Measurements from ENCODE around the gene CUEDC1. TPM values are rescaled to one million over a fixed set of nuclear protein-coding genes. Genes with fewer than 3 reads are reported as not detected.

The CUEDC1 gene
- total and polyA plus RNA-seq, 2 donors = 14.9 to 57.1 TPM

DNA sequence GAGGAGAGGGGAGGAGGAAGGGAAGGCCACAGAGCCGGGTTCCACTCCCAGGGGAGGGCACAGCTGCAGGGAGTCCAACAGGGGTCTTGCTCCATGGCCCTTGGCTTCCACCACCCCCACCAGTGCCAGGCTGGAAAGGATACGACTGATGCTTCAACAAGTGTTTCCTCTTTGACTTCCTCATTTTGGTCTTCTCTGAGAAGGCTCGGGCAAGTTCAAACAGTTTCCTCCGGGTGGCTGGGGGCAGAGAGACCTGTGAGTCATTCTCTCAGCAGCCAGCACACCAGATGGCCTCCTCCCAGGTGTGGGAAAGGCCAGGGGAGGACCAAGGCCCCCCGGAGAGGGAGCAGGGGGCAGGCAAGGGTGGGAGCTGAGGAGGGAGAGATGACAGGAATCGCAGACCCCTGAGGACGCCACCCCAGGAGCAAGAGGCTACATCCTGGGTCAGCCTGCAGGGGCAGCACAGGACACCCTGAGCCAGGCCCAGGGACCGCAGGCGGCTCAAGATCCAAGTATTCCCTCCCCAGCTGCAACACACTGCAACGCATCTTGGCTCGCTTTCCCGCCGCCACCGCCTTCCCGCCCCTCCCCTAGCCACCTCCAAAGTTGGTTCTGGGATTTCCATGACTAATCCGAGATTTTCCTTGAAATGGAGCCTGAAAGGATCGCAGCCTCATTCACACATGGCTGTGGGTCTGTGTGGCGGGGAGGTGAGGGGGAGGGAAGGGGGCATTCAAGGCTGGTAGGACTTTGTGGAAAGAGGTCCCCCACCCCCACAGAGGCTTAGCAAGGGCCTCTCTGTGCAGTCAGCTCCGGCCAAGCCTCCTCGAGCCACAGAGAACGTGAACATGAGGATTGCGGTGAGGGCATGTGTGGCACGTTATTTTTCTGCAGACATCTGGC is 87.0 kb downstream of the CUEDC1 start:
- 10% methylated on average over 23 of the region's 23 CpGs for WGBS
- Histone ChIP-seq H3K4me3 (ENCODE audit: low read depth, low read length) (no peak overlapping the region), H3K36me3 (ENCODE audit: insufficient read depth) (no peaks in the 10 kb centered on the region), H3K27ac (ENCODE audit: low read depth) (peak overlapping the region; percentile 88), H3K4me1 (ENCODE audit: insufficient read depth) (no peaks in the 10 kb centered on the region)
- DNase-seq (ENCODE audit: extremely low spot score) = peak; percentile 66

DNA sequence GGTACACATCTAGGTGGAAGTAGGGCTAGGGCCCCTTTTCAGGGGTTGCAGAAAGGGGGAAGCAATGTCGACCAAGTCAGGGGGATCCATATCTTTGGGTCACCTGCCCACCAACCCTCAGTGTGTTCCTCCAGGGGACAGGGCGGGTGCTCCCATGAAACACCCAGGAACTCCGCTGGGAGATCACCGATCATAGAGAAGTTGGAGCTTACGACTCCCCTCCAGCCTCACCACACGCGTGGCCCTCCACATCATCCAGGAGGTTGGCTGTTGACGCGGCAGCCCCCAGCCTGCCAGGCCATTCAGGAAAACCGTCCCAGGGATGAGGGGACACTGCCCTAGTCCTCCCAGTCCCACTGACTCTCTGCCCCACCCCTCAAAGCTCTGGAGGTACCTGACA is 88.1 kb downstream of the CUEDC1 start:
- DNase-seq (ENCODE audit: extremely low spot score) = no peak
- H3K27ac ChIP-seq (ENCODE audit: low read depth) = peak overlapping the region; percentile 86
- 93% methylated on average over 10 of the region's 10 CpGs for WGBS
- H3K36me3 ChIP-seq (ENCODE audit: insufficient read depth) = no peaks in the 10 kb centered on the region
- H3K4me1 ChIP-seq (ENCODE audit: insufficient read depth) = no peaks in the 10 kb centered on the region
- H3K4me3 ChIP-seq (ENCODE audit: low read depth, low read length) = no peak overlapping the region

DNA sequence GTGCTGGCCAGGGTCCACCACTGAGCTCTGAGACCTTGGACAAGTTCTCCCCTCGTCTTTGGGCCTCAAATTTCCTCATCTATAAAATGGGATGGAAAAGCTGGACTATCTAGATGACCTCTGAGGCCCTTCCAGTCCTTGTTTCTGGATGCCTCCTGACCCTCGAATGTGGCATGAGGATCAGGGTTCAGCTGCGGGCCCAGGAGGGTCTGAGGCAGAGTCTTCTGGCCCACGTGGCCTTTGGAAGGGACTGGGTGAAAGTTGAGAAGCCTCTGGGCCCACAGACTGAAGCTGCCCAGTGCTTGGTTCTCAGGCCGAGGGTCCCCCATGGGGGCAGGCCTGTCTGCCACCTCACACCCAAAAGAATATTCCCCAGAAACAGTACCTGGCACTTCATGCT is 88.5 kb downstream of the CUEDC1 start:
- no peak overlapping the region for H3K27ac ChIP-seq (ENCODE audit: low read depth)
- no peak for DNase-seq (ENCODE audit: extremely low spot score)
- no peaks in the 10 kb centered on the region for H3K4me1 ChIP-seq (ENCODE audit: insufficient read depth)

DNA sequence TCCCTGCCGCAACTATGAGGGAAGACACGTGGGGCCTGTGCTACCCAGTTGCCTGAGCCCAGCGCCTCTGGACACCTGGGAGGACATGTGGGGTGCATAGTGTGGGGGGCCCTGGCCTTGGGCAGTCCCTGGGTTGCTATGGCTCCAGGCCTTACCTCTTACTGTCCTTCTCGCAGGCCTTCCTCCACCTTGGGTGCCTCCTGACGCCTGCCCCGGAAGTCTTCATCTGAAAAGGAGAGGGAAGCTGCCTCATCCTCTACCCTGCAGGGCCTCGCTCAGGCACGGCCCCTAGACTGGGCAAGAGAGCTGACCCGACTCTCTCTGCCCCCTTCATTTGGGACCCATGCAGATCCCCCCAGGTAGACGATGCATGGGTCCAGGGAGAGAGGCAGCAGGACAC is 88.9 kb downstream of the CUEDC1 start:
- no peak for DNase-seq (ENCODE audit: extremely low spot score)
- no peaks in the 10 kb centered on the region for H3K36me3 ChIP-seq (ENCODE audit: insufficient read depth)
- H3K4me3 ChIP-seq (ENCODE audit: low read depth, low read length) = no peak overlapping the region
- whole genome bisulfite sequencing = 95% methylated on average over 10 of the region's 10 CpGs
- no peaks in the 10 kb centered on the region for H3K4me1 ChIP-seq (ENCODE audit: insufficient read depth)
- H3K27ac ChIP-seq (ENCODE audit: low read depth) = no peak overlapping the region

More for the DNA sequence above, 88.5 kb downstream of the CUEDC1 start:
- WGBS = 96% methylated on average over 5 of the region's 5 CpGs
- no peaks in the 10 kb centered on the region for H3K36me3 ChIP-seq (ENCODE audit: insufficient read depth)
- no peak overlapping the region for H3K4me3 ChIP-seq (ENCODE audit: low read depth, low read length)

DNA sequence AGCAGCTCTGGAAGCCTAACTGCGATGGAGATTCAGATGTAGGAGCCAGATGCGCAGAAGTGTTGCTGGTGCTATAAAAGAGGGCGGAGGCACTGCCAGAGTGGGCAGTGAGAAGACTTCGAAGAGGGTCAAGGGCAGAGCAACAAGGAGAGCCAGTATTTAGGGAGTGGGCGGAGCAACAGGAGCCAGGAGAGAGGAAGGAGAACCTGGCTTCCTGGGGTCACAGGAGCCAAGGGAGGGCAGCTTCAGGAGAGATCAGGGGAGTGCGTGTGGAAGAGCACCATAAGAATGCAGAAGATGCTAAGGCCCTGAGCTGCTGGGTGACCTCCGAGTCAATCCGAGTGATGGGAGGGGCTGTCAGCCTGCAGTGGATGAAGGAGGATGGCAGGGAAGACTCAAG is 90.9 kb downstream of the CUEDC1 start:
- Histone ChIP-seq H3K36me3 (ENCODE audit: insufficient read depth) (no peaks in the 10 kb centered on the region), H3K4me1 (ENCODE audit: insufficient read depth) (no peaks in the 10 kb centered on the region), H3K27ac (ENCODE audit: low read depth) (no peak overlapping the region), H3K4me3 (ENCODE audit: low read depth, low read length) (no peak overlapping the region)
- no peak for DNase-seq (ENCODE audit: extremely low spot score)
- 74% methylated on average over 8 of the region's 8 CpGs for WGBS

DNA sequence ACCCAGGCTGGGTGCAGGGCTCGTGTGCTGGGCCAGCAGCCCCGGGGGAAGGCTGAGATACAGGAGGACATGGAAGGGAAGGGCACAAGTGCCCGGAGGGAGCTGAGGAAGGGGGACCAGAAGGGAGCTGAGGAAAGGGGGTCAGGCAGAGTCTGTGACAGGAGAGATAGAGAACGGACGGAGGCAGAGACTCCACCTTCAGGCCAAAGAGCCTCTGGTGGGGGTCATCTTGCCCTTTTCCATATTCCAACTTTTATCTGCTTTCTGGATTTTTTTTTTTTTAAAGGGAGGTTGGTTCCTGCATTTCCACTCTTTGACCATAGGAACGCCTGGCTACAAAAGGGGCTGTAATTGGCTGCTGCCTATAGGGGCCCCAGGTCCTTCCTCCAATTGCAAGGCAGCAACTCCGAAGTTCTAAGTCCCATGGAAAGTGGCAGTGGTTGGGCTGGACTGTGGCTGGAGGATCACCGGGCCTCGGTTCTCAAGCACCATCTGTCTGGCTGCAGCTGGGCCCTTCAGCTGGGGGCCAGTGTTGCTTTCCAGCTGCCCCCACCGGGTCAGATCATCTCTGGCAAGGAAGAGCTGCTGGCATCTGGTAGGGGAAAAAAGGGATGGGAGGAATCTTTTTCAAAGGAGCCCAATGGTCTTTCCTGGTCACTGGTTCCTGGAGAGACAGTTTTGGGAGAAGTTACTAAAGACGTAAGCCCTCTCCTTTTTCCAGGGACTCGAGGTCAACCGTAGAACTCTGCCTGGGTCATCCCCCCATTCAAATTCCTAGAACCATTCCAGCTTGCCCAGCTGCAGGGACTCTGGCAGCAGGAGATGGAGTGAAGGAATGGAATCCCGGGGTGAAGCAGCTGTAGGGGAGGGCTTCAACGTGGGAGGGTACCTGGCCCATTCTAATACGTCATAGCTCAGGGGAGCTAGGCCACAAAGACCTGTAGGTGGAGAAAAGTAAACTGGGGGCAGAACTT is 92.2 kb downstream of the CUEDC1 start:
- H3K27ac ChIP-seq (ENCODE audit: low read depth) = no peak overlapping the region
- H3K4me3 ChIP-seq (ENCODE audit: low read depth, low read length) = no peak overlapping the region
- WGBS = 50% methylated on average over 16 of the region's 16 CpGs
- H3K36me3 ChIP-seq (ENCODE audit: insufficient read depth) = no peaks in the 10 kb centered on the region
- no peaks in the 10 kb centered on the region for H3K4me1 ChIP-seq (ENCODE audit: insufficient read depth)
- DNase-seq (ENCODE audit: extremely low spot score) = no peak

DNA sequence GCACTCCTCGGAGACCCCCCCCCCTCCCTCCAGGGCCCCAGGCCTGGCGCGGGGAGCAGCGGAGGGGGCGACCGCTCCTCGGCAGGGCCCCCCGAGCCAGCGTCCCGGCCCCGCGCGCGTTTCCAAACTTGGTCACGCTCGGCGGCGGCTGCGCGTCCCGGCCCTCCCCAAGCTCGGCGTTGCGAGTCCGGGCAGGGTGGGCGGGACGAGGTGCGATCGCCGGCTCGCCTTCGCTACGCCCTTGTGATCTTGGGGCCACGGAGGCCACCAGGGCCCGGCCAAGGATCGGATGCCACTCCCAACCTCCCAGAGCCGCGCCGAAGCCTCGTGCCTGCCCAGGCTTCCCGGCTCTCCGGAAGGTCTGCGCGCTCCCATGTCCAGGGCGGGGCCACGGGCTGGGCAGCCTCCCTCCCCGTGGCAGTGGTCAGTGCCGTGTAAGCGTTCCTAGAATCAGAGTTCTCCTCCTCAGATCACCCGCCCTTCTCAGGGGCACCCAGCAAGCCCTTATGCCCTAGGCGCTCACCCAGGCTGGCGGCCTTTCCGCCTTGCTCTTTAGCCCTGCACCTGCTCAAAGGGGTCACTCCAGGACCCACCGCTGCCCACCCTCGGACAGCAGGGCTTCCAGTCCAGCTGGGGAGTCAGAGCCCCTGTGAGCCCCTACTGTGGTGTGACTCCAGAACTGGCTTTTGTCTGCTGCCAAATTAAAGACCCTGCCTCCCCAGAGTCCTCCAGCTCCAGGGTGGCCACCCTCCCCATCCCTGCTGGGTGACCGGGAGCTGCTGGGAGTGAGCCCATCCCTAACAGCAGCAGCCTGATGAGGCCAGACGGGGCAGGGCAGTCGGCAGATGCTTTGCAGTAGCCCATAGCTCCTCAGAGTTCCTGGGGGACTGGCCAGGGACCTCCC is 93.2 kb downstream of the CUEDC1 start:
- peak overlapping the region; percentile 70 for H3K27ac ChIP-seq (ENCODE audit: low read depth)
- DNase-seq (ENCODE audit: extremely low spot score) = no peak
- WGBS = 5% methylated on average over 58 of the region's 58 CpGs
- no peaks in the 10 kb centered on the region for H3K36me3 ChIP-seq (ENCODE audit: insufficient read depth)
- H3K4me1 ChIP-seq (ENCODE audit: insufficient read depth) = no peaks in the 10 kb centered on the region
- peak overlapping the region; percentile 43 for H3K4me3 ChIP-seq (ENCODE audit: low read depth, low read length)

DNA sequence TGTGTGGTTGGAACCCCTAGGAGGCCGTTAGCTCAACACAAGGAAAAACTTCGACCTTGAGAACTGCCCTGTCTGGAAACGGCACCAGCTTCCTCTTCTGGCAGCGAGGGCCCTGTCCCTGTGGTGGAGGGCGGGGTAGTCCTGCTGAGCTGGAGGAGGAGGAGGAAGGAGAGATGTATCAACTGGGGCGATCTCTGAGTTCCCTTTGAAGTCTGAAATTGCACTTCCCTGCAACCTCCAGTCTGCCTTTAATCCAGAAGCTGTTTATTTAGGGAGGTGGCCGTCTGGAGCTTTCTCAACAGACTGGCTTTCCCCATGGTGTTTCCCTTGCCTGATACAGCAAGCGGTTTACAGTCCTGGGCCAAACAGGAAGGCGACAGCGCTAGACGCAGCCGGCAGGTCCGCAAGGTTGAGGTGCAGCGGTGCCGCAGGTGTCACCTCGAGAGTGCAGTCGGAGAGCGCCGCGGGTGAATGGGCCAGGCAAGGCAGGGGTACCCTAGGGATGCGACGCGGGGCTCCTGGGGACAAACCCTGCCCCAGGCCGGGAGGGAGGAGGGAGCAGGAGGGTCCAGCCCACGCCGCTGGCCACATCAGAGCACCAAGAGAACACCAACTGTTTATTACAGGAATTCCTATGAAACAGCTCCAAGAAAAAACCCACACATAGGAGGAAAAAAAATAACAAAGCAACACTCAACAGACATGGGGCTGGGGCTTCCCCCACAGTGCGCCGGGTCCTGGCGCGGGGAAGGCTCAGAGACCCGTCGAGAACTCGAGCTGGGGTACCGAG is 94.0 kb downstream of the CUEDC1 start:
- 2% methylated on average over 34 of the region's 34 CpGs for WGBS
- H3K36me3 ChIP-seq (ENCODE audit: insufficient read depth) = no peaks in the 10 kb centered on the region
- H3K4me1 ChIP-seq (ENCODE audit: insufficient read depth) = no peaks in the 10 kb centered on the region
- H3K4me3 ChIP-seq (ENCODE audit: low read depth, low read length) = peak overlapping the region; percentile 43
- peak overlapping the region; percentile 70 for H3K27ac ChIP-seq (ENCODE audit: low read depth)
- DNase-seq (ENCODE audit: extremely low spot score) = peak; percentile 59

DNA sequence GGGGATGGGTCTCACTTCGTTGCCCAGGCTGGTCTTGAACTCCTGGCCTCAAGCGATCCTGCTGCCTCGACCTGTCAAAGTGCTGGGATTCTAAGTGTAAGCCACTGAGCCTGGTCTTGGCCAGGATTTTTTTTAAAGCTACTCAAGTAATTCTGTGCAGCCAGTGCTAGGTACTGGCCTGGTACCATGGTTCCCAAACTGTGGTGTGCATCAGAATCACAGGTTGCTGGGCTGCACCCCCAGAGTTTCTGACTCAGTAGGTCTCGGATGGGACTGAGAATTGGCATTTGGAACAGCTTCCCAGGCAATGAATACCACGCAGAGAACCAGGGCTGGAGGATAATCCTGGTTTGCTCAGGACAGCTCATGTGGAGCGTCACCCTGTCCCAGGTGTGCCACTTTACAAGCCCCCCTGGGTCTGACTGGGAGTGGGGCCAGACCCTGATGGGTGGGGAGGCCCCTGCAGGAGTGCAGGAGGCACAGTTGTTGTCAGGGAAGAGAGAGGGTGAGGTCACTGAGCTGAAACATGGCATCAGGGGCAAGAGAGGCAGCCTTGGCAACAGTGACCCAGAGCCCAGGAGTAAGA is 94.7 kb downstream of the CUEDC1 start:
- WGBS = 58% methylated on average over 6 of the region's 6 CpGs

DNA sequence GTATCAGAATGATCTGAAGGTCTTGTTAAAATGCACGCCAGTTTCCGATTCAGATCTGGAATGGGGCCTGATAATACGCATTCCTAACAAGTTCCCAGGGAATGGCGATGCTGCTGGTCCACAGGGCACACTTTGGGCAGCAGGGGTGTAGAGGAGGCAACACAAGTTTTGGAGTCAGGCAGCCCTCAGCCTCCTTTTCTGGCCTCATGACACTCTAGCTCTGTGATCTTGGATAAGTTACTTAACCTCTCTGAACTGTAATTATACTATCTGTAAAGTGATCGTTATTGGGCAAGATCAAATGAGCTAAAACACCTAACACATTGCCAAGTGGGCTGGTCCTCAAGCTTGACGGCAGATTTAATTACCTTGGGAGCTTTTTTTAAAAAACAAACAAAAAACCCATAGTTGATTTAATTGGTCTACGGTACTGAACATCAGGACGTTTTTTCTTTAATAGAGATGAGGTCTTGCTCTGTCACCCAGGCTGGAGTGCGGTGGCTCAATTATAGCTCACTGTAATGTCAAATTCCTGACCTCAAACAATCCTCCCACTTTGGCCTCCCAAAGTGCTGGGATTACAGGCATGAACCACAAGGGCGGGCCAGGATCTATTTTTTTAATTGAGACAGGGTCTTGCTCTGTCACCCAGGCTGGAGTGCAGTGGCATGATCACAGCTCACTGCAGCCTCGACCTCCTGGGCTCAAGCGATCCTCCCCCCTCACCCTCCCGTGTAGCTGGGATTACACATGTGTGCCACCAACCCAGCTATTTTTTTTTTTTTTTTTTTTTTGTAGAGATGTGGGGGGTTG is 95.4 kb downstream of the CUEDC1 start:
- no peaks in the 10 kb centered on the region for H3K4me1 ChIP-seq (ENCODE audit: insufficient read depth)
- no peak overlapping the region for H3K4me3 ChIP-seq (ENCODE audit: low read depth, low read length)
- DNase-seq (ENCODE audit: extremely low spot score) = no peak
- no peak overlapping the region for H3K27ac ChIP-seq (ENCODE audit: low read depth)
- 45% methylated on average over 13 of the region's 13 CpGs for WGBS
- H3K36me3 ChIP-seq (ENCODE audit: insufficient read depth) = no peaks in the 10 kb centered on the region

More for the DNA sequence above, 94.7 kb downstream of the CUEDC1 start:
- DNase-seq (ENCODE audit: extremely low spot score) = no peak
- Histone ChIP-seq H3K4me3 (ENCODE audit: low read depth, low read length) (no peak overlapping the region), H3K27ac (ENCODE audit: low read depth) (peak overlapping the region; percentile 49), H3K36me3 (ENCODE audit: insufficient read depth) (no peaks in the 10 kb centered on the region), H3K4me1 (ENCODE audit: insufficient read depth) (no peaks in the 10 kb centered on the region)

DNA sequence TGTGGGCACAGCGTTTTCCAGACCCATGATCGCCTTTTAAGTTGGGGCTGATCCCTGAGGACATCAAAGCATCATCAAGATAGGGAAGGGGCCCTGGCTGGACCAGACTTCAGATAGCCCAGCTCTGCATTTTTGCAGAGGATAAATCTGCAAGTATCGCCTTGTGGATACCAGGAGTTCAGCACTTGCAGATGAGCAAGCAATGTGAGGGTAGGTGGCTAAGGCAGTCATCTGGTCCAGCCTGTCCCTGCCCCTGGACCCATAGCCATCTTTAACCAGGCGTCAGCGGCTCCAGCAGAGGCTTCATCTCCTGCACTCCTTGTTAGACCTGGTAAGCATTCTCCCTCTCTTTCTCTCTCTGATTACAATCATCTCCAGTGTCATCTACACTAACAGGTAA is 96.4 kb downstream of the CUEDC1 start:
- no peaks in the 10 kb centered on the region for H3K4me1 ChIP-seq (ENCODE audit: insufficient read depth)
- H3K4me3 ChIP-seq (ENCODE audit: low read depth, low read length) = no peak overlapping the region
- no peak overlapping the region for H3K27ac ChIP-seq (ENCODE audit: low read depth)
- no peak for DNase-seq (ENCODE audit: extremely low spot score)
- H3K36me3 ChIP-seq (ENCODE audit: insufficient read depth) = no peaks in the 10 kb centered on the region
- WGBS = 60% methylated on average over 5 of the region's 5 CpGs

Measured in urinary bladder (tissue), 4 donors.